PC-3 (cell line): ENCODE data around the gene LRRTM4.

Source experiments
- CTCF ChIP-seq: fragments of 300-600 bp; sonication (generic); conservative IDR thresholded peaks from 2 replicates; pipeline ENCODE4 v1.5.1; 2017; ENCODE audit warnings: antibody characterized with exemption, low read depth, mild to moderate bottlenecking, low read length
- EZH2 ChIP-seq: fragments of 300-600 bp; sonication (generic); IDR thresholded peaks from one replicate; pipeline ENCODE4 v1.6.1; 2017; ENCODE audit warnings: antibody characterized with exemption, mild to moderate bottlenecking, low read length; ENCODE audit not compliant: unreplicated experiment
- EZH2phosphoT487 ChIP-seq: fragments of 300-600 bp; sonication (generic); IDR thresholded peaks from 2 replicates; pipeline ENCODE4 v1.6.1; 2018; ENCODE audit warnings: mild to moderate bottlenecking, antibody characterized with exemption, low read length, borderline replicate concordance

DNA sequence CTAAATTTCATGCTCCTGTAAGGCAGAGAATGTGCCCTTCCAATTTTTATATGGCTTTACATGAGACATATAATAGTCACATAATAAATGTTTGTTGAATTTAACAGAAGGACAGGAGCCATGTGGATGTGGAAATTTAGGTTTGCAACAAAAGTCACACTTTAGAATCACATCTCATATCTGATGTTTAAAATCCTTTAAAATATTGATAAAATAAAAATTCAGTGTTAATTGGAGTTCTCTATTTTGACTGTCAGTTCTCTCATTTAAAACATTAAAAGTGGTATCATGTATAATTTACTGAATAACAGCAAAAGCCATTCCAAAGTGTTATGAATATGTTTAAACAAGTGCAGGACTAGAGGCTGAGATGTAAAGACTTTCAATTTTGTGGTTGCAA, 594.1 kb downstream of the LRRTM4 start:
- TF ChIP-seq EZH2 (no peak), CTCF (no peak), EZH2phosphoT487 (no peak)
